Measurements from ENCODE around the gene CAPN5. TPM values are rescaled to one million over a fixed set of nuclear protein-coding genes. Genes with fewer than 3 reads are reported as not detected.

Gene CAPN5
- total RNA-seq, 1 experiment from 2014 or later, result 17.3 TPM

DNA sequence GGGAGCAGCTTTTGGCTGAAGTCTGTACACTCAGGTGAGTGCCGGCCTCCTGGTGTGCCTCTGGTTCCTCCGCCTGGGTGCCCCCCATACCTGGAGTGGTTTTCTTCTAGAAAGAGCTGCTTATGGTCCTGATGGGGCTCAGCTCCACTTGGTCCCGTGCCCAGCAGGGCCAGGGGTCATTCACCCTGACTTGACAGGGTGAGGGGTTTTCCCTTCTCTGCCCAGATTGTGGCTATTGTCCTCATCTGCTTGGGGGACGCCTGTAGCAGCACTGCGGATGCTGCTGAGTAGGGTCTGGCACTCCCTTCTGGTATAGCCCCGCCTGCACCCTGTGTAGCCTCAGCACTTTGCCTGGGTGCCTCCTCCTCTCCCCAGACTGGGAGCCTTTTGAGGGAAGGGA is 44.1 kb downstream of the CAPN5 start:
- POLR2A ChIA-PET, result no interaction called here
- no peaks in the 10 kb centered on the region for H3K9me3 ChIP-seq (ENCODE audit: control insufficient read depth, insufficient read depth, low read depth, low read length)

DNA sequence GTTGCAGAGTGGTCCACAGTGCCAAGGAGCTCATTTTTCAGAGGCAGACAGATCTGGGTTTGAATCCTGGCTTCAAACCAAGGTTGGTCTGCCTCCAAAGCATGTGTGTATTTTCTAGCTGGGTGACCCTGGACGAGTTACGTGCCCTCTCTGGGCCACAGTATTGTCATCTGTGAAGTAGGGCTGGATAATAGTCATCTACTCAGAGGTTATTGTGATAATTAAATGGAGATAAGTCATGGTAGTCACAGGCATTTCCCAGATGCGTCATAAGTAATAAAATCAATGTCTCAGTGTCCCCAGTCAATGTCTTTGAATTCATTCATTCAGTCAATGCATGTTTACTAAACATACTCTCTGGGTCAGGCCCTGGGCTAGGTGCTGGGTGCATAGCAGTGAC is 44.5 kb downstream of the CAPN5 start:
- Histone ChIP-seq H3K27ac (ENCODE audit: low read length) (no peak overlapping the region), H3K27me3 (ENCODE audit: control insufficient read depth, insufficient read depth, low read length) (no peaks in the 10 kb centered on the region), H3K4me1 (ENCODE audit: control insufficient read depth, insufficient read depth, low read length) (peaks cover 29% of the 10 kb centered on the region), H3K36me3 (ENCODE audit: control insufficient read depth, insufficient read depth, low read length) (no peaks in the 10 kb centered on the region), H3K9me3 (ENCODE audit: control insufficient read depth, insufficient read depth, low read depth, low read length) (no peaks in the 10 kb centered on the region), H3K4me3 (ENCODE audit: low read depth in 2 of 2, low read length in 2 of 2) (no peak overlapping the region)
- ATAC-seq (no peak), DNase-seq (ENCODE audit: low read depth, low spot score) (no peak)
- intact Hi-C loops (cut with micrococcal nuclease; ENCODE audit: unreplicated experiment) (loop anchor here (5.0 kb wide), 1 partner anchor 64 kb away; no protein-coding TSS in a partner anchor), in situ Hi-C loops (cut with HindIII; ENCODE audit: low pct_unique_long_range_greater_than_20kb, low sequenced_read_pairs) (no loop called here)
- no TSS peak for BruUV-seq (replicated peaks)
- TF ChIP-seq, protein P1, sequence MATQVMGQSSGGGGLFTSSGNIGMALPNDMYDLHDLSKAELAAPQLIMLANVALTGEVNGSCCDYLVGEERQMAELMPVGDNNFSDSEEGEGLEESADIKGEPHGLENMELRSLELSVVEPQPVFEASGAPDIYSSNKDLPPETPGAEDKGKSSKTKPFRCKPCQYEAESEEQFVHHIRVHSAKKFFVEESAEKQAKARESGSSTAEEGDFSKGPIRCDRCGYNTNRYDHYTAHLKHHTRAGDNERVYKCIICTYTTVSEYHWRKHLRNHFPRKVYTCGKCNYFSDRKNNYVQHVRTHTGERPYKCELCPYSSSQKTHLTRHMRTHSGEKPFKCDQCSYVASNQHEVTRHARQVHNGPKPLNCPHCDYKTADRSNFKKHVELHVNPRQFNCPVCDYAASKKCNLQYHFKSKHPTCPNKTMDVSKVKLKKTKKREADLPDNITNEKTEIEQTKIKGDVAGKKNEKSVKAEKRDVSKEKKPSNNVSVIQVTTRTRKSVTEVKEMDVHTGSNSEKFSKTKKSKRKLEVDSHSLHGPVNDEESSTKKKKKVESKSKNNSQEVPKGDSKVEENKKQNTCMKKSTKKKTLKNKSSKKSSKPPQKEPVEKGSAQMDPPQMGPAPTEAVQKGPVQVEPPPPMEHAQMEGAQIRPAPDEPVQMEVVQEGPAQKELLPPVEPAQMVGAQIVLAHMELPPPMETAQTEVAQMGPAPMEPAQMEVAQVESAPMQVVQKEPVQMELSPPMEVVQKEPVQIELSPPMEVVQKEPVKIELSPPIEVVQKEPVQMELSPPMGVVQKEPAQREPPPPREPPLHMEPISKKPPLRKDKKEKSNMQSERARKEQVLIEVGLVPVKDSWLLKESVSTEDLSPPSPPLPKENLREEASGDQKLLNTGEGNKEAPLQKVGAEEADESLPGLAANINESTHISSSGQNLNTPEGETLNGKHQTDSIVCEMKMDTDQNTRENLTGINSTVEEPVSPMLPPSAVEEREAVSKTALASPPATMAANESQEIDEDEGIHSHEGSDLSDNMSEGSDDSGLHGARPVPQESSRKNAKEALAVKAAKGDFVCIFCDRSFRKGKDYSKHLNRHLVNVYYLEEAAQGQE (IDR thresholded peaks at IDR 0.05; ENCODE audit: insufficient read depth in 1 of 2, low read depth in 2 of 2, low read length in 1 of 2), result no peak
- ChIA-PET CTCF (interaction anchor here (0.7 kb wide), 1 partner anchor 64 kb away, joined by 3 read pairs; no protein-coding TSS in a partner anchor), POLR2A (no interaction called here)

More for the DNA sequence above, 44.1 kb downstream of the CAPN5 start:
- no TSS peak for BruUV-seq (replicated peaks)
- in situ Hi-C loops (cut with HindIII; ENCODE audit: low pct_unique_long_range_greater_than_20kb, low sequenced_read_pairs), result no loop called here
- Histone ChIP-seq H3K27me3 (ENCODE audit: control insufficient read depth, insufficient read depth, low read length) (no peaks in the 10 kb centered on the region), H3K36me3 (ENCODE audit: control insufficient read depth, insufficient read depth, low read length) (no peaks in the 10 kb centered on the region), H3K27ac (ENCODE audit: low read length) (no peak overlapping the region), H3K4me1 (ENCODE audit: control insufficient read depth, insufficient read depth, low read length) (peaks cover 29% of the 10 kb centered on the region), H3K4me3 (ENCODE audit: low read depth in 2 of 2, low read length in 2 of 2) (no peak overlapping the region)
- ATAC-seq (no peak), DNase-seq (ENCODE audit: low read depth, low spot score) (no peak)
- TF ChIP-seq, protein P2, sequence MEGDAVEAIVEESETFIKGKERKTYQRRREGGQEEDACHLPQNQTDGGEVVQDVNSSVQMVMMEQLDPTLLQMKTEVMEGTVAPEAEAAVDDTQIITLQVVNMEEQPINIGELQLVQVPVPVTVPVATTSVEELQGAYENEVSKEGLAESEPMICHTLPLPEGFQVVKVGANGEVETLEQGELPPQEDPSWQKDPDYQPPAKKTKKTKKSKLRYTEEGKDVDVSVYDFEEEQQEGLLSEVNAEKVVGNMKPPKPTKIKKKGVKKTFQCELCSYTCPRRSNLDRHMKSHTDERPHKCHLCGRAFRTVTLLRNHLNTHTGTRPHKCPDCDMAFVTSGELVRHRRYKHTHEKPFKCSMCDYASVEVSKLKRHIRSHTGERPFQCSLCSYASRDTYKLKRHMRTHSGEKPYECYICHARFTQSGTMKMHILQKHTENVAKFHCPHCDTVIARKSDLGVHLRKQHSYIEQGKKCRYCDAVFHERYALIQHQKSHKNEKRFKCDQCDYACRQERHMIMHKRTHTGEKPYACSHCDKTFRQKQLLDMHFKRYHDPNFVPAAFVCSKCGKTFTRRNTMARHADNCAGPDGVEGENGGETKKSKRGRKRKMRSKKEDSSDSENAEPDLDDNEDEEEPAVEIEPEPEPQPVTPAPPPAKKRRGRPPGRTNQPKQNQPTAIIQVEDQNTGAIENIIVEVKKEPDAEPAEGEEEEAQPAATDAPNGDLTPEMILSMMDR (IDR thresholded peaks at IDR 0.05), result no peak
- TF ChIP-seq, protein P1 (IDR thresholded peaks at IDR 0.05; ENCODE audit: insufficient read depth in 1 of 2, low read depth in 2 of 2, low read length in 1 of 2), result no peak
- no peak for TF ChIP-seq POLR2AphosphoS5 (IDR thresholded peaks at IDR 0.05; ENCODE audit: low read depth, low read length)
- TF ChIP-seq TCF7L2 (IDR thresholded peaks at IDR 0.05; ENCODE audit: low read depth, low read length), result no peak
- no peak for TF ChIP-seq SIN3A (IDR thresholded peaks at IDR 0.05; ENCODE audit: borderline replicate concordance, insufficient read depth, low read depth, low read length)
- CTCF ChIA-PET, result interaction anchor here (0.7 kb wide), 1 partner anchor 63 kb away, joined by 3 read pairs; no protein-coding TSS in a partner anchor
- intact Hi-C loops (cut with micrococcal nuclease; ENCODE audit: unreplicated experiment), result loop anchor here (5.0 kb wide), 1 partner anchor 64 kb away; no protein-coding TSS in a partner anchor
